Liver (tissue), 9 donors: ENCODE measurements around the gene DPEP2. TPM values are rescaled to one million over a fixed set of nuclear protein-coding genes. Genes with fewer than 3 reads are reported as not detected.
"Not testable (repeated sequence)": the region's sequence is repeated elsewhere in the genome, so short reads cannot be mapped to it uniquely, and the experiment has no call there.

Source experiments
- DNase-seq: peaks from one replicate; pipeline ENCODE4 v3.0.0-alpha.2; 2017; ENCODE audit warnings: low spot score
- H3K27ac ChIP-seq, 2 donors: one replicate each; pipeline ENCODE4 v1.7.0; 2013; ENCODE audit warnings: inconsistent platforms in 2 of 2, low read length in 2 of 2, control low read depth in 1 of 2, low read depth in 1 of 2, mild to moderate bottlenecking in 1 of 2
- H3K27me3 ChIP-seq, 4 donors: one replicate each; pipeline versions ENCODE4 v1.6.1 to v1.7.0; 2013; ENCODE audit warnings: low read length in 3 of 4, inconsistent platforms in 1 of 4, mild to moderate bottlenecking in 1 of 4, moderate library complexity in 1 of 4; ENCODE audit not compliant: control insufficient read depth in 4 of 4, insufficient read depth in 4 of 4
- H3K36me3 ChIP-seq, 4 donors: one replicate each; pipeline versions ENCODE4 v1.6.1 to v1.7.0; 2013; ENCODE audit warnings: low read length in 3 of 4, mild to moderate bottlenecking in 3 of 4, low read depth in 1 of 4, moderate library complexity in 1 of 4; ENCODE audit not compliant: control insufficient read depth in 4 of 4, insufficient read depth in 3 of 4
- H3K4me1 ChIP-seq, 4 donors: one replicate each; pipeline versions ENCODE4 v1.6.1 to v1.7.0; 2013; ENCODE audit warnings: low read length in 3 of 4, mild to moderate bottlenecking in 3 of 4, moderate library complexity in 1 of 4; ENCODE audit not compliant: control insufficient read depth in 4 of 4, insufficient read depth in 4 of 4
- H3K4me3 ChIP-seq, 3 donors: one replicate each; pipeline versions ENCODE4 v1.6.1 to v1.7.0; 2013; ENCODE audit warnings: low read length in 3 of 3, control low read depth in 1 of 3, low read depth in 1 of 3, mild to moderate bottlenecking in 1 of 3
- H3K9ac ChIP-seq, 2 donors: one replicate each; pipeline ENCODE4 v1.7.0; 2013; ENCODE audit warnings: low read length in 2 of 2, mild to moderate bottlenecking in 2 of 2, moderate library complexity in 2 of 2, control low read depth in 1 of 2, low read depth in 1 of 2
- H3K9me3 ChIP-seq, 4 donors: one replicate each; pipeline versions ENCODE4 v1.6.1 to v1.7.0; 2013; ENCODE audit warnings: low read length in 3 of 4; ENCODE audit not compliant: control insufficient read depth in 4 of 4
- ATF3 ChIP-seq: IDR thresholded peaks from 2 replicates; pipeline ENCODE4 v1.6.1; 2016; ENCODE audit warnings: antibody characterized with exemption
- CTCF ChIP-seq: fragments of 150-350 bp; IDR thresholded peaks from 2 replicates; pipeline ENCODE4 v1.5.1; 2017; ENCODE audit warnings: improper control_type of control experiment, low read depth, low read length; ENCODE audit not compliant: missing input control
- EGR1 ChIP-seq, 2 donors: IDR thresholded peaks; 2 replicates each; pipeline ENCODE4 v1.6.1; 2016 to 2018; ENCODE audit warnings: antibody characterized with exemption in 2 of 2, low read depth in 2 of 2
- FOXA1 ChIP-seq: IDR thresholded peaks from 2 replicates; pipeline ENCODE4 v1.6.1; 2016; ENCODE audit warnings: antibody characterized with exemption
- FOXA2 ChIP-seq: IDR thresholded peaks from 2 replicates; pipeline ENCODE4 v1.6.1; 2016; ENCODE audit warnings: antibody characterized with exemption
- GABPA ChIP-seq, 2 donors: IDR thresholded peaks in 1 of 2; conservative IDR thresholded peaks in 1 of 2; 2 replicates each; pipeline ENCODE4 v1.6.1; 2016; ENCODE audit warnings: antibody characterized with exemption in 2 of 2, mild to moderate bottlenecking in 1 of 2, moderate library complexity in 1 of 2
- HNF4A ChIP-seq, 2 donors: conservative IDR thresholded peaks; 2 replicates each; pipeline ENCODE4 v1.6.1; 2016; ENCODE audit warnings: antibody characterized with exemption in 2 of 2, mild to moderate bottlenecking in 2 of 2
- HNF4G ChIP-seq: IDR thresholded peaks from 2 replicates; pipeline ENCODE4 v1.6.1; 2016; ENCODE audit warnings: antibody characterized with exemption
- JUND ChIP-seq, 2 donors: IDR thresholded peaks; 2 replicates each; pipeline ENCODE4 v1.6.1; 2016; ENCODE audit warnings: antibody characterized with exemption in 2 of 2
- MAX ChIP-seq: IDR thresholded peaks from 2 replicates; pipeline ENCODE4 v1.6.1; 2016; ENCODE audit warnings: antibody characterized with exemption
- NR2F2 ChIP-seq: IDR thresholded peaks from 2 replicates; pipeline ENCODE4 v1.6.1; 2016; ENCODE audit warnings: antibody characterized with exemption
- RAD21 ChIP-seq, 2 donors: IDR thresholded peaks; 2 replicates each; pipeline ENCODE4 v1.6.1; 2016; ENCODE audit warnings: antibody characterized with exemption in 2 of 2, mild to moderate bottlenecking in 2 of 2
- REST ChIP-seq: IDR thresholded peaks from 2 replicates; pipeline ENCODE4 v1.6.1; 2016; ENCODE audit warnings: antibody characterized with exemption, mild to moderate bottlenecking
- RXRA ChIP-seq, 2 donors: IDR thresholded peaks; 2 replicates each; pipeline ENCODE4 v1.6.1; 2017 to 2018; ENCODE audit warnings: antibody characterized with exemption in 2 of 2, mild to moderate bottlenecking in 1 of 2
- SP1 ChIP-seq: IDR thresholded peaks from 2 replicates; pipeline ENCODE4 v1.6.1; 2018; ENCODE audit warnings: antibody characterized with exemption, mild to moderate bottlenecking
- TAF1 ChIP-seq: conservative IDR thresholded peaks from 2 replicates; pipeline ENCODE4 v1.6.1; 2016; ENCODE audit warnings: antibody characterized with exemption, mild to moderate bottlenecking
- WGBS: extraction: QIAGEN DNeasy Blood & Tissue Kit; methylation state at CpG from one replicate; pipeline ENCODE4 v1.1.7; 2013; 5-methylcytosine and 5-hydroxymethylcytosine counted together
- polyA plus RNA-seq, 2 donors: library from polyadenylated mRNA; stranded (reverse) in 1 of 2; unstranded in 1 of 2; fragments of 200-250 nt in 1 of 2; fragments of >200 nt in 1 of 2; fragmentation: Nextera tagmentation in 1 of 2; extraction: Ambion mirVana in 1 of 2; gene quantifications; one replicate each; pipeline versions ENCODE4 v1.2.1 to v1.2.3, GENCODE V29; 2013 to 2015
- total RNA-seq, 2 donors: library from RNA; depleted of rRNA; stranded (reverse); fragments of >200 nt; gene quantifications; one replicate each; pipeline ENCODE4 v1.2.3, GENCODE V29; 2014
- donor health status: healthy.
- donor health status: healthy.
- donor health status: healthy.
- donor health status: healthy.
- donor health status: healthy.

Gene DPEP2
- total RNA-seq (1 to 10 TPM; 1.9 to 2.4 TPM), polyA plus RNA-seq (1 to 10 TPM; 1.4 to 1.9 TPM)

- H3K9ac ChIP-seq = not testable (repeated sequence)
These were observed at the start of gene DPEP2 for GRCh38 chr16:67998779-67999688. DPEP2 (minus strand) TSS chr16:67999484; CDS start chr16:67993212, 6,272 bp downstream.

GRCh38 chr16:68047987-68048386 is 48.7 kb upstream of the DPEP2 start:
- H3K27ac ChIP-seq = no peak overlapping the region
- WGBS = 46% methylated on average over 2 of the region's 2 CpGs
- no peaks in the 10 kb centered on the region for H3K9me3 ChIP-seq
- H3K27me3 ChIP-seq = no peaks in the 10 kb centered on the region
- no peak for TF ChIP-seq SP1
- peak in 1 of 2 donors; percentile 50 for TF ChIP-seq RXRA (IDR thresholded peaks at IDR 0.05)
- DNase-seq = no peak
- peaks cover 2 to 12% (median 6%) of the 10 kb centered on the region in 4 donors for H3K4me1 ChIP-seq
- peaks cover 0 to 8% (median 3%) of the 10 kb centered on the region in 4 donors for H3K36me3 ChIP-seq
- H3K4me3 ChIP-seq = no peak overlapping the region
- H3K9ac ChIP-seq = peak overlapping the region in 1 of 2 donors; percentile 6

More at GRCh38 chr16:67998779-67999688, at the start of gene DPEP2:
- not testable (repeated sequence) for H3K27me3 ChIP-seq, H3K4me3 ChIP-seq, H3K36me3 ChIP-seq, DNase-seq, H3K9me3 ChIP-seq, H3K4me1 ChIP-seq
- 75% methylated on average over 18 of the region's 18 CpGs for WGBS
- H3K27ac ChIP-seq = peak within 1 kb of the TSS; percentile 48 to 61

- H3K4me1 ChIP-seq = peaks cover 0 to 1% (median 0%) of the 10 kb centered on the region in 4 donors
- no peak overlapping the region for H3K27ac ChIP-seq
- WGBS = 90% methylated on average over 7 of the region's 7 CpGs
- H3K9ac ChIP-seq = no peak overlapping the region
- H3K27me3 ChIP-seq = no peaks in the 10 kb centered on the region
- TF ChIP-seq ATF3 = no peak
- TF ChIP-seq NR2F2 = no peak
- no peak for TF ChIP-seq RAD21 (IDR thresholded peaks at IDR 0.05)
- H3K9me3 ChIP-seq = no peaks in the 10 kb centered on the region
- H3K4me3 ChIP-seq = no peak overlapping the region
- H3K36me3 ChIP-seq = peaks cover 0 to 8% (median 3%) of the 10 kb centered on the region in 4 donors
- no peak for DNase-seq
These were observed 46.8 kb upstream of the DPEP2 start for GRCh38 chr16:68046106-68046505.

- Histone ChIP-seq H3K27ac (no peak overlapping the region), H3K9ac (no peak overlapping the region), H3K9me3 (no peaks in the 10 kb centered on the region), H3K4me3 (no peak overlapping the region), H3K27me3 (no peaks in the 10 kb centered on the region), H3K4me1 (peaks cover 0 to 5% (median 2%) of the 10 kb centered on the region in 4 donors), H3K36me3 (peaks cover 0 to 4% (median 2%) of the 10 kb centered on the region in 4 donors)
- WGBS = 46% methylated on average over 2 of the region's 2 CpGs
- no peak for DNase-seq
- TF ChIP-seq TAF1 = no peak
- TF ChIP-seq NR2F2 = no peak
- TF ChIP-seq FOXA1 = no peak
- no peak for TF ChIP-seq SP1
- TF ChIP-seq MAX = no peak
- TF ChIP-seq REST = no peak
- no peak for TF ChIP-seq FOXA2
- no peak for TF ChIP-seq GABPA (IDR thresholded peaks at IDR 0.05 in 1 of 2, conservative IDR thresholded peaks at IDR 0.05 in 1 of 2)
- no peak for TF ChIP-seq RAD21 (IDR thresholded peaks at IDR 0.05)
- no peak for TF ChIP-seq EGR1 (IDR thresholded peaks at IDR 0.05; ENCODE audit: low read depth in 2 of 2)
- no peak for TF ChIP-seq HNF4G
- TF ChIP-seq JUND (IDR thresholded peaks at IDR 0.05) = no peak
- TF ChIP-seq CTCF = no peak
- no peak for TF ChIP-seq HNF4A (conservative IDR thresholded peaks at IDR 0.05)
- TF ChIP-seq RXRA (IDR thresholded peaks at IDR 0.05) = no peak
These were observed 42.5 kb upstream of the DPEP2 start for GRCh38 chr16:68041783-68042182.
